HepG2 (cell line): ENCODE data around the gene LITAF. TPM values are rescaled to one million over a fixed set of nuclear protein-coding genes. Genes with fewer than 3 reads are reported as not detected.
A peak's percentile ranks its signal among the peaks of the same experiment; 100 is the strongest.

Experiments used
- ATAC-seq: fragments of 200-7000 bp; cut with Tn5 transposase; 3 replicates; pipeline ENCODE4 v1.9.1; 2020; ENCODE audit warnings: mild to moderate bottlenecking, moderate library complexity
- BruUV-seq: library from RNA; stranded (reverse); fragments of 400-500 nt; replicated peaks from 2 replicates; lab custom pipeline; 2021; lab: Mats Ljungman, UMichigan
- CTCF ChIA-PET: fragments of 300-600 bp; formaldehyde crosslinking; extraction: SDS; loops from one replicate; lab custom pipeline; 2021; ENCODE audit warnings: low total read pairs, inconsistent platforms, low intra/inter-chr PET ratio; lab: Yijun Ruan, JAX
- POLR2A ChIA-PET: fragments of 350-600 bp; sonication (Branson Sonifier 250); formaldehyde crosslinking; loops from one replicate; lab custom pipeline; 2020; ENCODE audit warnings: antibody characterized with exemption, inconsistent platforms; lab: Yijun Ruan, JAX
- DNase-seq: peaks from one replicate; pipeline ENCODE4 v3.0.0-alpha.2; 2015; ENCODE audit warnings: low spot score
- FAIRE-seq: peaks from 3 replicates; lab custom pipeline; 2011; peaks lifted over from hg19 to GRCh38; lab: Jason Lieb, UNC
- H2AFZ ChIP-seq: one replicate; pipeline ENCODE4 v1.6.1; 2011; ENCODE audit warnings: low read length, inconsistent platforms
- H3K27ac ChIP-seq: fragments of 300-600 bp; 3 replicates; pipeline ENCODE4 v1.8.0; 2011; ENCODE audit warnings: mixed run types, mild to moderate bottlenecking, mixed read lengths, low read length, inconsistent platforms; ENCODE audit not compliant: insufficient read depth; ENCODE audit errors: extremely low read length
- H3K27me3 ChIP-seq, 2 experiments: fragments of 200-600 bp in 1 of 2; 2 replicates in 1 of 2; 3 replicates in 1 of 2; pipeline versions ENCODE4 v1.6.0 to v1.8.0; 2011; ENCODE audit warnings: low read length in 2 of 2, mild to moderate bottlenecking in 2 of 2, moderate library complexity in 2 of 2, inconsistent platforms in 1 of 2; ENCODE audit not compliant: insufficient read depth in 2 of 2, control insufficient read depth in 1 of 2
- H3K36me3 ChIP-seq, 2 experiments: fragments of 200-600 bp in 1 of 2; replicated peaks in 1 of 2; 2 replicates in 1 of 2; 3 replicates in 1 of 2; pipeline versions ENCODE4 v1.5.1 to v1.8.0; 2011; ENCODE audit warnings: low read length in 2 of 2, inconsistent platforms in 1 of 2; ENCODE audit not compliant: insufficient read depth in 2 of 2, control insufficient read depth in 1 of 2
- H3K4me1 ChIP-seq: 2 replicates; pipeline ENCODE4 v1.5.1; 2012; ENCODE audit warnings: low read length, inconsistent platforms; ENCODE audit not compliant: insufficient read depth
- H3K4me2 ChIP-seq: 2 replicates; pipeline ENCODE4 v1.6.0; 2011; ENCODE audit warnings: low read depth, low read length, inconsistent platforms
- H3K4me3 ChIP-seq, 3 experiments: fragments of 200-600 bp in 1 of 3; sonication (generic), shearing (Covaris generic) in 1 of 3; replicated peaks in 1 of 3; 2 replicates each; pipeline ENCODE4 v1.5.1; 2011 to 2016; ENCODE audit warnings: low read length in 3 of 3, inconsistent platforms in 2 of 3, low read depth in 2 of 3, mild to moderate bottlenecking in 2 of 3, control low read depth in 1 of 3, mixed read lengths in 1 of 3; ENCODE audit not compliant: insufficient read depth in 1 of 3
- H3K79me2 ChIP-seq: one replicate; pipeline ENCODE4 v1.6.1; 2011; ENCODE audit warnings: low read length, inconsistent platforms; ENCODE audit not compliant: insufficient read depth
- H3K9ac ChIP-seq: 2 replicates; pipeline ENCODE4 v1.6.0; 2011; ENCODE audit warnings: mild to moderate bottlenecking, low read depth, low read length, inconsistent platforms; ENCODE audit not compliant: insufficient read depth
- H3K9me3 ChIP-seq: 2 replicates; pipeline ENCODE4 v1.5.1; 2012; ENCODE audit warnings: mild to moderate bottlenecking, low read length
- H4K20me1 ChIP-seq: 2 replicates; pipeline ENCODE4 v1.6.0; 2011; ENCODE audit warnings: inconsistent platforms, mild to moderate bottlenecking, low read length, moderate library complexity; ENCODE audit not compliant: insufficient read depth
- CEBPG ChIP-seq: IDR thresholded peaks from 2 replicates; pipeline ENCODE4 v1.6.1; 2016
- ESRRA ChIP-seq: sonication (generic); formaldehyde crosslinking; IDR thresholded peaks from 2 replicates; pipeline ENCODE4 v1.5.1; 2020; ENCODE audit warnings: mild to moderate bottlenecking, low read depth, missing genetic modification reagents
- HNRNPK ChIP-seq: fragments of 200-400 bp; formaldehyde crosslinking; IDR thresholded peaks from 2 replicates; pipeline ENCODE4 v1.6.1; 2018; ENCODE audit warnings: low read length, low read depth, moderate library complexity, mild to moderate bottlenecking; ENCODE audit not compliant: poor library complexity, severe bottlenecking
- PCBP2 ChIP-seq: fragments of 200-400 bp; formaldehyde crosslinking; optimal IDR thresholded peaks from 2 replicates; pipeline ENCODE3; 2018; ENCODE audit warnings: low read length, low read depth; ENCODE audit not compliant: poor library complexity, severe bottlenecking
- ZKSCAN5 ChIP-seq: sonication (generic); formaldehyde crosslinking; IDR thresholded peaks from 2 replicates; pipeline ENCODE4 v1.5.1; 2020; ENCODE audit warnings: mild to moderate bottlenecking, missing genetic modification reagents
- ZNF512 ChIP-seq: sonication (generic); formaldehyde crosslinking; IDR thresholded peaks from 2 replicates; pipeline ENCODE4 v1.4.0; 2020; ENCODE audit warnings: mild to moderate bottlenecking, missing genetic modification reagents
- ZNF710 ChIP-seq: sonication (generic); formaldehyde crosslinking; IDR thresholded peaks from 2 replicates; pipeline ENCODE4 v1.5.0; 2020; ENCODE audit warnings: mild to moderate bottlenecking, missing genetic modification reagents, borderline replicate concordance
- ZNF770 ChIP-seq: sonication (generic); formaldehyde crosslinking; IDR thresholded peaks from 2 replicates; pipeline ENCODE4 v1.5.0; 2020; ENCODE audit warnings: mild to moderate bottlenecking, missing genetic modification reagents
- WGBS: methylation state at CpG from one replicate; pipeline ENCODE4 v1.1.6; 2017; ENCODE audit warnings: low lambda C conversion rate; 5-methylcytosine and 5-hydroxymethylcytosine counted together
- in situ Hi-C: cut with HindIII; loops from 2 replicates; pipeline ENCODE4 v1.10.0; 2017; ENCODE audit warnings: low pct_unique_long_range_greater_than_20kb; ENCODE audit not compliant: extremely low pct_ligation_motif_present
- intact Hi-C: fragments of 100-400 bp; cut with micrococcal nuclease; formaldehyde crosslinking; loops from one replicate; pipeline ENCODE4 v1.10.0; 2022; ENCODE audit not compliant: unreplicated experiment
- polyA plus RNA-seq, 8 experiments: library from polyadenylated mRNA; depleted of rRNA in 3 of 8; stranded (reverse) in 7 of 8; unstranded in 1 of 8; fragments of >200 nt; fragmentation: Illumina TruSeq in 4 of 8; extraction: Trizol in 4 of 8; gene quantifications; 2 replicates each; pipeline versions ENCODE4 v1.2.1 to v1.2.3, GENCODE V29; 2011 to 2016; ENCODE audit warnings: low read depth in 4 of 8, missing spikeins in 1 of 8, mixed read lengths in 1 of 8; ENCODE audit not compliant: insufficient read depth in 1 of 8
- total RNA-seq, 5 experiments: library from RNA; depleted of rRNA; stranded (reverse); fragments of >200 nt; fragmentation: Illumina TruSeq; extraction: Trizol; gene quantifications; 2 replicates each; pipeline ENCODE4 v1.2.3, GENCODE V29; 2016; ENCODE audit warnings: low read depth in 1 of 5

LITAF gene
- total and polyA plus RNA-seq, 2 of the 13 experiments (the other 11 are each of a cell fraction or from before 2014, with no cell fraction given) = 80.1 to 141 TPM

GRCh38 chr16:11588321-11589197, 1.8 kb upstream of the LITAF start:
- Histone ChIP-seq H3K36me3 (no peaks in the 10 kb centered on the region), H3K27me3 (peaks cover 0 to 21% of the 10 kb centered on the region in 2 experiments; a peak in 2 of 5 replicates), H3K9ac (no peak overlapping the region), H3K27ac (no peak overlapping the region), H3K79me2 (peaks cover 29% of the 10 kb centered on the region), H3K4me3 (no peak overlapping the region), H2AFZ (no peak overlapping the region), H3K4me2 (no peak overlapping the region), H4K20me1 (peaks cover 9% of the 10 kb centered on the region), H3K9me3 (peaks cover 4% of the 10 kb centered on the region; the same call in 1 of the 2 replicates), H3K4me1 (peaks cover 36% of the 10 kb centered on the region)
- WGBS = 52% methylated on average over 7 of the region's 7 CpGs
- ChIA-PET POLR2A (interaction anchor here (3.1 kb wide), 1 partner anchor 12 kb away, joined by 54 read pairs; no protein-coding TSS in a partner anchor), CTCF (interaction anchor here (2.1 kb wide), 1 partner anchor 56 kb away, joined by 6 read pairs; no protein-coding TSS in a partner anchor)
- no TSS peak for BruUV-seq
- FAIRE-seq = no peak
- intact Hi-C loops = loop anchor here (5.0 to 10.0 kb wide), 2 partner anchors 56 to 206 kb away; partner anchors contain the start of gene ZC3H7A
- no peak for ATAC-seq
- no peak for DNase-seq
- 0 out of 2 replicates have a peak, but pooled peaks have one; percentile 53 for TF ChIP-seq ZNF512 (CRISPR knock-in tag)
- peak; percentile 51; the same call in 1 of the 2 replicates for TF ChIP-seq ZNF710 (CRISPR knock-in tag)
- peak; percentile 64 for TF ChIP-seq HNRNPK
- TF ChIP-seq ZKSCAN5 = no peak
- peak; percentile 71 for TF ChIP-seq ZNF770 (CRISPR knock-in tag)
- no peak for TF ChIP-seq ESRRA (CRISPR knock-in tag)
- no peak for TF ChIP-seq CEBPG
- peak; percentile 36 for TF ChIP-seq PCBP2
- in situ Hi-C loops = no loop called here
